Skin epidermis (tissue), 12 donors: Measurements from ENCODE around the gene C19orf25.

Experiments
- H3K27ac ChIP-seq, 21 experiments: fragments of 200-600 bp; sonication (generic) in 11 of 21; one replicate each; pipeline ENCODE4 v1.5.0; 2020; ENCODE audit warnings: mild to moderate bottlenecking in 3 of 21, inconsistent platforms in 2 of 21, moderate library complexity in 2 of 21
- H3K4me3 ChIP-seq, 7 experiments: fragments of 200-600 bp; sonication (generic) in 2 of 7; one replicate each; pipeline ENCODE4 v1.5.0; 2020; ENCODE audit warnings: inconsistent platforms in 2 of 7, mild to moderate bottlenecking in 2 of 7, moderate library complexity in 1 of 7

The C19orf25 gene

DNA sequence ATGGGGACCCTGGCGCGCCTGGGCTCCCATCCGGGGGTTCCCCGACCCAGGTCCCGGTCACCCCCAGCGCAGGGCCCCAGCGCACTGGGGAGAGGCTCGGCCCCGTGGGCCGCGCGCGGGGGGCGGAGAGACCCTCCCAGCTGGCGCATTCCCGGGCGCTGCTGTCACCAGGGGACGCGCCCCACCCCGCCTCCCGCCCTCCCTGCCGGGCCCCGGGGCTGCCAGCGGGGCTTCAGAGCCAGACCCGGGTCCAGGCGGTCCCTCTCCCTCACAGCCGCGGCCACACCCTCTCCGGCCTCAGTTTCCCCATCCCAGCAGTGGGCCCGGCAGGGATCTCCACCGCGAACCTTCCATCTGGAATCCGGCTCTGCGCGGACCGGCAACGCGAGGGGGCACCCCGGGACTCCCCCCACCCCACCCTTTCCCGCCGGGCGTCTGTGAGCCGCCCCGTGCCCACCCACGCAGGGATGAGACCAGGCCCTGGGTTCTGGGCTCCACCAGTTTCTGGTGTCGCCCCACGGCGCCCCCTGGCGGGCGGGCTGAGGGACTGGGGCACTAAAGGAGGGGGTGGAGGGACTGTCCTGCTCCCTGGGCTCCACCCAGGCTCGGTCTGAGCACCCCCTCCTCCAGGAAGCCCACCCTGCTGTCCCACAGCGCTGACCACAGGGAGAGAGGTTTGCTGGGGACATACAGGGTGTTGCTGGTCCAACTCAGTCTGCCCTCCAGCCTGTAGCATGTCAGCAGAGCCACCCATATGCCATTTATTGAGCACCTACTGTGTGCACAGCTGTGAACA, 34.7 kb upstream of the C19orf25 start:
- Histone ChIP-seq H3K4me3 (peak overlapping the region; percentile 15 to 46 (median 40)), H3K27ac (peak overlapping the region in 9 of 21 experiments; percentile 19 to 80 (median 50))

DNA sequence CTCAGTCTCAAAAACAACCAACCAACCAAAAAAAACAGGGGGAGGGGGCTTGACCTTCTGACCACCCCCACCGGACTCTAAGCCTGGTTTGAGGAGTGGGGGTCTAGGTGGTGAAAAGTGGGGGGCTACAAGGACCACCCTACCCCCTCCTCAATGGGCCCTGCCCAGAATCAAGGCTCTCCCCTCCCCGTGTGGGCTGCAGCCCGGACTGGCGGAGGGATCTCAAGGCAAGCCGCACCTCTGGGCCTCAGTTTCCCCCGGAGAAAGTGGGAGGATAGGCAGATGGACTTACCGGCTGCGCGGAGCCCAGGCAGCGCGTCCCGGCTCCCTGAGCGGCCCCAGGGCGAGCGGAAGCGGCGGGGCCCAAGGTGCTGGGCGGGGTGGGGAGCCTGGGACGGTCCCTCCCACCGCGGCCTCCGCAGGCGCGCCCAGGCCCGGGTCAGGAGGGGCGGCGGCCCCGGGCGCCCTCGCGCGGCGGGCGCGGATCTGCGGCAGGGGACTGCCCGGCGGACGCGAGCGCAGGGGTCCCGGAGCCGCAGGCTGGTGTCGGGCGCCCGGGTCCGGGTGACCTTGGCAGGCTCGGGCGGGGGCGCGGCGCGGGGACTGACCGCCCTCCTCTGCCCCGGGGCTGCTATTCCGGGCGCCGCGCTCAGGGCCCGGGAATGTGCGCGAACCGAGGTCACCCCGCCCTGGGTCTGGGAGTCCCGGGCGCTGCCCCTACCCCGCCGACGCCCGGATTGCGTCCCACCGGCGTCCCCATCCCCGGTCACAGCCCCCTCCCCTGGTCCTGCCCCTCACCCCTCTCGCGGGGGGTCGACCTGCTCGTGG, 33.9 kb upstream of the C19orf25 start, which contains the start of gene ADAMTSL5:
ADAMTSL5 (minus strand) TSS at position 349 of the 828 bp plus-strand sequence. CDS start 2,076 bp downstream, outside the sequence.
- Histone ChIP-seq H3K27ac (peak within 1 kb of the TSS in 9 of 21 experiments; percentile 19 to 80 (median 50)), H3K4me3 (peak within 1 kb of the TSS; percentile 15 to 46 (median 40))

DNA sequence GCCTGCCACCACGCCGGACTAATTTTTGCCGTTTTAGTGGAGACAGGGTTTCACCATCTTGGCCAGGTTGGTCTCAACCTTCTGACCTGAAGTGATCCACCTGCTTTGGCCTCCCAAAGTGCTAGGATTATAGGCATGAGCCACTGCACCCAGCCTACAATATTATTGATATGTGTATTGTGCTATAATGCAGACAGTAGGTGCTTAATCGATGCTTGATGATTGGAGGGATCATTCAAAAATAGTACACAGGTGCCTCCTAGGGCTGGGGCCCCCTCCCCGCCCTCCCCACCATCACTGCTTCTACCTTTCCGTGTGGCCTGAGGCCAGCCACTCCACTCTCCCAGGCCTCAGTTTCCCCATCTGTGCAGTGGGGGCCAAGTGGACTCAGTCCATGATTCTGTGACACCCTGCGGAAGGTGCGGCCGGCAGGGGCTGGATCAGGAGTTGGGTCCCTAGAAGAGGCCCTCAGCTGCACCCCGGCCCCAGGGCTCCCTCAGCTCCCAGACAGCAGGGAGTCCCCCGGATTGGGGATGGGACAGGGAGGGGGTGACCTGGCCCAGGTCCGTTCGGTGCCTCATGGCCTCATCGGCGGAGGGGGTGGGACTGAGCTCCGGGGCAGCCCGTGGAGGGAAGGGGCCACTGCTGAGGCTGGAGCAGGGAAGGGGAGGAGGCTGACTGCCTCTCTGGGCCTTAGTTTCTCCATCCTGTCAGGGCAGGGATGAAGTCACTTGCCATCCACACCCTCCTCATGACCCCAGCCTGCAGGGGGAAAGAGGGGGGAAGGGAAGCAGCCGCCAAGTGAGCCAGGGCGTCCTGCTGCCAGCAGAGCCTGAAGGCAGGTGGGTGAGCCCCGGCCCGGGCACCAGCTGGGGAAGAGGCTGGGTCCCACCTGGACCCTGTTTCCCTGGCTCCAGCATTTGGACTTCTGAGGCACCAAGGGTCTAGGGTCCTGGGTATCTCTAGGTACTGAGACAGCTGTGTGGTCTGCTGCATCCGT, 32.6 kb upstream of the C19orf25 start:
- no peak overlapping the region for H3K27ac ChIP-seq
- no peak overlapping the region for H3K4me3 ChIP-seq

DNA sequence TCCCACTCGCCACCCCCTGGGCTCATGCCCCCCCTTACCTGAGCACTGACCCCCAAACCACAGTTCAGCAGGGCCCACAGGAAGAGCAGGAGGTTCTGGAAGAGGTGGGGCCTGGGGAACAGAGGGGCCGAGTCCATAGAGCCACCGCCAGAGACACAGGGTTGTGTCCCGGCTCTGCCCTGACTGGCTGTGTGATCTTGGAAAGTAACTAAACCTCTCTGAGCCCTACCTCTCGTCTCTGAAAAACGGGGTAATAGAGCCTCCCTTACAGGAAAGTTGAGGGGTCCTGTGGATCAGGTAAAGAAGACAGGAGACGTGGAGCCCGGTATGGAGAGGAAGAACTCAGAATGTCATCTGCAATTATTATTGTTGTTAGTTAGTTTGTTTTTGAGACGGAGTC, 31.8 kb upstream of the C19orf25 start:
- Histone ChIP-seq H3K27ac (peak overlapping the region in 1 of 21 experiments; percentile 10), H3K4me3 (no peak overlapping the region)

DNA sequence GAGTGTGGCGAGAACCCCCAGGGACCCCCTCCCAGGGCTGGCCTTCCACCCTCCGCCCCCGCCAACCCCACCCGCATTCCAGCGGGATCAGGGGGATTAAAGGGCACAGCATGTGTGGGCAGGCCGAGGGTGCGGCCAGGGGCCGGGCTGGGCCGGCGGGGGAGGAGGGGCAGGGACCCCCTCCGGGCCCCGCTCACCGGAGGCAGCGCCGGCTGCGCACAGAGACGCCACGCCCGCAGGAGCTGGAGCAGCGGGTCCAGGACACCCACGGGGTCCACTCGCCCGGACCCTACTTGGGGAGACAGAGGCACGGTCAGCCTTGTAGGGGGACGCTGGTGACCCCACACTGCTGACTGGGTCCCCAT, 31.4 kb upstream of the C19orf25 start:
- H3K4me3 ChIP-seq = no peak overlapping the region
- H3K27ac ChIP-seq = peak overlapping the region in 1 of 21 experiments; percentile 10

DNA sequence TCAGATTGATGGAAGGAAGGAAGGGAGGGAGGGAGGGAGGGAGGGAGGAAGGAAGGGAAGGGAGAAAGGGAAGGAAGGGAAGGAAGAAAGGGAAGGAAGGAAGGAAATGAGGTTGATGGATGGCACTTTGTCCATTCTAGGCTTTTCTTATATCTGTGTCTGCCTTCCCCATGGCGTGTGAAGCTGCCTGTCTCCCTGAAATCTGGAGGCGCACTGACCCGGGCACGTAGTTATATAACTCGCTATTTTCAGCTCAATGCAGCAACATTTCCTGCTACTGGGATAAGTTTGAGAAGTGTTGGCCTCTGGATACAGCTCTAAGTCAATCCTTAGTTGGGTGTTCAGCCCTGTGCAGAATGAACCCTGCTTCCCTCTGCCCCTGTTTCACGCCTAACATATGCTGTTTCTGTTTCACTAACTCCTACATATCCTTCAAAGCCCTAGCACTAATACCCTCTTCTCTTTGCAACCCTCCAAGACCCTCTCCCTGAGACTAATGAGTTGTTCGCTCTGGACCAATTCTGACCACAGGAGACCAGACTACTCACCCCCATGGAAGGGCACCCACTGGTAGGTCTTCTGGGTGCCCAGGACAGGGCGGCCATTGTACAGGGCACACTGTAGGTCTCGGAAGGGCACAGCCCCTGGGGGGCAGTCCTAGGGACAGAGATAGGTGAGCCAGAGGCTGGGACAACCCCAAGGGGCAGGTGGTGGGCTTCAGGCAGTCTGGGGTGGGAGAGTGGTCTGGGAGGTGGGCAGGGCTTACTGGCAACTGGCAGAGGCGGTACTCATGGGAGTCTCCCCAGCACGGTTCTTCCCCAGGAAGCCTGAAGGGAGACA, 30.8 kb upstream of the C19orf25 start:
- Histone ChIP-seq H3K4me3 (no peak overlapping the region), H3K27ac (peak overlapping the region in 1 of 21 experiments; percentile 10)

DNA sequence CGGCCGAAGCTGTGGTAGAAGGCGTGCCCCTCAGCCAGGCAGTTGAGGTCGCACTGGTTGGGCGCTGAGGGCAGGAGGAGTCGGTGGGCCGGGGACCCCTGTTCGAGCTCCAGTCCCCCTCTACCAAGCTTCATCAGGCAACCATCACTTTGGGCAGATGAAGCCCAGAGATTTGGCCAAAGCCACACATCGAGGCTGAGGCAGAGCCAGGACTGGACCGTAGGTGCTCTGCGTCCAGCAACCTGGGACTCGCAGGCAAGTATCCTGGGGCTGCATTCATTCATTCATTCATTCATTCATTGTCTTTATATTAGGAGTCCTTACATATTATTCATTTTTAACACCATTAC, 29.5 kb upstream of the C19orf25 start:
- H3K4me3 ChIP-seq = peak overlapping the region in 4 of 7 experiments; percentile 12 to 42 (median 36)
- H3K27ac ChIP-seq = peak overlapping the region in 7 of 21 experiments; percentile 34 to 71 (median 59)

DNA sequence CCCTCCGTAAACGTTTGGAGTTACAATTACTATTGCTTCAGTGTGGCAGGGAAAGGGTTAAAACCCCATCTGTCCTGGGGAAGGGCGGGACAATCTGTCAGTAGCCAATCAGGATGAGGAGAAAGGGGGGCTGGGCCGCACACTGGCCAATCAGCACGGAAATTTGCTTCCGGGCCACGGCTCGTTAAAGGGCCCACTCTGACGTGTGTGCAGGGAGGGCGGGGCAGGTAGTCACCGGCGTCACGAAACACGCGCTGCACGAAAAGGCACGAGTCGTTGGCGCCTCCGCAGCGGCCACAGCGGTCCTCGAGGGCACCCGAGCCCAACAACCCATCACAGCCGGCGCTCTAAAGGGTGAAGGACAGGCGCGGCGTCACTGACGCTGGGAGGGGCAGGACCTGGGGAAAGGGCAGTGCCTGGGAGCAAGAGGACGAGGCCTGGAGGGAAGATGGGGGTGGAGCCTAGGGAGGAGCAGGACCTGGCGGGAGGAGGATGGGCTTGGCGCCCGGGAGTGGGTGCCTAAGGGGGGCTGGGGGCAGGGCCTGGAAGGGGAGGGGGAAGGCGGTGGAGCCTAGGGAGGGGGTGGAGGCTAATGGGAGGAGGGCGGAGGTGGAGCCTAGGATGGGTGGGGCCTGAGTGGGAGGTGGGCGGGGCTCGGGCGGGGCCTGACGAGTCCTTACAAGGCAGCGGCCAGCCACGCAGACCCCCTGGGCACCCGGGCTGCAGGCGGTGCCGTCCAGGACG, 28.9 kb upstream of the C19orf25 start:
- H3K27ac ChIP-seq = peak overlapping the region in 15 of 21 experiments; percentile 25 to 77 (median 64)
- H3K4me3 ChIP-seq = peak overlapping the region in 6 of 7 experiments; percentile 12 to 42 (median 26)

DNA sequence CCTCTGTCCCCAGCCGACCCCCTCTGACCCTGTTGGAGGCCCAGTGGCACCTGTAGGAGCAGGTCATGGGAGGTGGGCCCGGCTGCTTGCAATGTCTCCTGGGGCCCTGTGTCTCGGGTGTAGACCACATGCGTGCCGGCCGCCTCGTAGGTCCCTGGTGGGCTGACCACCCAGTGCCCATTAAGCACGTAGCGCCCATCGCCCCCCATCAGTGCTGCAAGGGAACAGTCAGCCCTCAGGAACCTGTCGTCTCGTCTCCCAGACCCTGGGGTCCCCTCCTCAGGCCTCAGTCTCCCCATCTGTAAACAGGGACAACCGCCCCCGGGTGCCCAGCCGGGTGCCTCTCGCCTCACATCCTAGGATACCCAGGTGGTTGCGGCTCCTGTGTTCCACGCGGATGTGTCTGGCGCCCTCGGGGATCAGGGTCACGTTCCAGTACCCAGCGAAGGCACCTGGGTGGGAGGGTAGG, 28.2 kb upstream of the C19orf25 start:
- H3K4me3 ChIP-seq = peak overlapping the region in 1 of 7 experiments; percentile 39
- peak overlapping the region in 9 of 21 experiments; percentile 17 to 77 (median 59) for H3K27ac ChIP-seq

DNA sequence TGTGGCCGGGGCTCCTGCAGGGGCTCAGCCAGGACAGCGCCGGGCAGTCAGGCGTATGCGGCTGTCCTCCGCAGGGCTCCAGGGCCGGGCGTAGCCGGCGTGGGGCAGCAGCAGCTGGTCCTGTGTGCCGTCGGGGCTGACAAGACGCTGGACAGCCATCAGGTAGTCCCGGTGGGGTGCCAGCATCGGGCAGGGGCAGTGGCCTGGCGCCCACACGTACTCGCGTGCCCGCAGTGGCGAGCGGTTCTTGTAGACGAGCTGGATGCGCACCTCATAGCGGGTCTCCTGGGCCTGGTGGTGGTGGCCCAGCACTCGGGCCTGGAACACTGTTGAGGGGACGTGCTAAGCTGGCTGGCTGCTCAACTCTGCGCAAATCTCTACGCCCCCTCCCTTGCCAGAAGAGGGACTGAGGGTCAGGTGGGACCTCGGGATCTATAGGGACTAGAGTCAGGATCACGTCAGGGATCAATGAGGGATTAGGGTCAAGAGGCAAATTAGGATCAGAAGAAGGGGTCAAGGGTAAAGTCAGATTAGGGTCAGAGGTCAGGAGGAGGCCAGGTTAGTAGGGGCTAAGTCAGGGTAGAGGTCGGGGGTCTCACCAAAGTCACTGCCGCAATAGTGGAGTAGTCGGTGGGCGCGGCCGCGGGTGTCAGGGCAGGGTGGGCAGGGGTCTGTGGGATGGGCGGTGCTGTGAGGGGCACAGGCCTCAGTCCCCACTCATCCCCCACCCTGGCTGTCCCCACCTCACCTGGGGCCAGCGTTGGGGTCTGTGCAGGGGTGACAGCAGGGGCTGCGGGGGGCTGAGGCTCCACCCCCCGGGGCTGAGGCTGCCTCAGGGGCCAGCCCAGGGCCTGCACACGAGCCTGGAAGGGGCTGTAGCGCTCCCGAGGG, 27.2 kb upstream of the C19orf25 start:
- Histone ChIP-seq H3K4me3 (no peak overlapping the region), H3K27ac (no peak overlapping the region)

DNA sequence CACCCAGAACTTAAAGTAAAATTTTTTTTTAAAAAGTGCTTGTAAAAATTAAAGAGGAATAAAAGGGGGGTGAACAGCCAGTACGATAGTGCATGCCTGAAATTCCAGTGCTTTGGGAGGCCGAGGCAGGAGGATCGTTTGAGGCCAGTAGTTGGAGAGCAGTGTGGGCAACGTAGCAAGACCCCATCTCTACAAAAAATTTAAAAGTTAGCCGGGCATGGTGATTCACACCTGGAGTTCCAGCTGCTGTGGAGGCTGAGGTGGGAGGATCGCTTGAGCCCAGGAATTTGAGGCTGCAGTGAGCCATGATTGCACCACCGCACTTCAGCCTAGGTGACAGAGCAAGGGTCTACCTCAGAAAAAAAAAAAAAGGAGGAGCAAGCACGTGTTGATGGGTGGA, 26.0 kb upstream of the C19orf25 start:
- no peak overlapping the region for H3K4me3 ChIP-seq
- no peak overlapping the region for H3K27ac ChIP-seq

DNA sequence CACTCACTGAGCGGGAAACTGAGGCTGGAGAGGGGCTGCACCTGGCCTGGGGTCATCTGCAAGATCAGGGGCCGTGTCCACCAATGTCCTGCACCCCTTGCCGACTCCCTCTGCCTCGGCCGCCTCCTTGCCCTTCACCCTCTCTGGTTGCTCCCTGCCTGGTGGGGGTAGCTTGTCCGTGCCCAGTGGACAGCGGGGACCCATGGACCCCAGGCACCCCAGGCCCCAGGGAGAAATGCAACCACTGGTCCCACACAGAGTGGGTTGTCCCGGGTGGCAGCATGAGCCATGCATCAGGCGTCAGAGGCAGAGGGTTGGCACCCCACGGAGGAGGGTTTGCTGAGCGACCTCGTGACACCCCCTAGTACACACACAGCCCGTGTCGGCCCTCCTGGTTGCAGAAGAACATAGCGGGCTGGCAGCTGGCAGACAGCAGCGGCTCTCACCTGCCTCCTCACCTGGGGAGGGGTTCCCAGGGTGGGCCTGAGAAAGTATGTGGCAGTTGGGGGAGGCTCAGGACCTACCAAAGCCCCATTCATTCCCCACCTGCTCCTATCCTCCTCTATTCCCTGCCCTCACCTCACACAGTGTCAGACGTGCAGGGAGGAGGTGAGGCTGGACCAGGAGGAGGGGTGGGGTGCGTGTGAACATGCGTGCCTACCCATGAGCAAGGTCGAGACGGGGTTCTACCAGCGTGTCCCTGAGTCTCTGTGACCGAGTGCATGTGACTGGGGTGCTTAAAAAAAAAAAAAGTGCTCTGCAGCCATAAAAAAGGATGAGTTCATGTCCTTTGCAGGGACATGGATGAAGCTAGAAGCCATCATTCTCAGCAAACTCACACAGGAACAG, 25.1 kb upstream of the C19orf25 start:
- Histone ChIP-seq H3K27ac (no peak overlapping the region), H3K4me3 (no peak overlapping the region)

DNA sequence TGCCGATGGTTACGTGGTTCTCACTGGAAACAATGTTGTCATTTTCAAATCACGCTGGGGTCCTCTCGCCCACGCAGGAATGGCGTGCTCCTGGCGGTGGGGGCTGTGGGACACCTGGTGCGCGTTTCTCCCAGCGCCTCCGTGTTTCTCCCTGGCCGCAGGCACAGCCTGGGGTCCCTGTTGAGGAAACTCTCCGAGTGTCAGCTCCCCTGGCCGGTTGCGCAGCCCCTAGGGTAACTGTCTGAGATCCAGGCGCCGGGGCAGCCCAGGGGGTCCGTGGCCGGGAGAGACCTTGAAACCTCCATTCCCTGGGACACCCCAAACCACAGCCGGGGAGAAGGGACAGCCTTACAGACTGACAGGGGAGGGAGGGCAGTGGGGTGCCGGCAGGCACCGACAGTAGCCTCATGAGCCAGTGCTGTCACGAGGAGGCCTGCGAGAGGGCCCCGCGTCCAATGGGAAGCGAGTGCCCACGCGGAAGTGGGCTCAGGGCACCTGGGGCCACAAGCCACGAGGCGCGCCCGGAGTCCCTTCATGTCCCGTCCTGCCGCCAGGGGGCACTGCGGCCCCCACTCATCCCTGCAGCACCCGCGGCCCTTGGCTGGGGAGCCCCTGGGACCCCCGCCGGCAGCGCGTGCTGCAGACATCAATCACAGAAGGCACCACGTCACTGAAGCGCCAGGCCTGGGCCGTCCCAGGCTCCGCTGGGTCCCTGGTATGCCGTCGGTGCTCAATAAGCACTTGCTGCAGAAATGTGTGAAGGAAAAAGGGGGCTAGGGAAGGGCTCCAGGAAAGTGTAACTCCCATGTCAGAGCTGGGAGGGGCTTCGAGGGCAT, 24.3 kb upstream of the C19orf25 start:
- no peak overlapping the region for H3K27ac ChIP-seq
- H3K4me3 ChIP-seq = no peak overlapping the region

DNA sequence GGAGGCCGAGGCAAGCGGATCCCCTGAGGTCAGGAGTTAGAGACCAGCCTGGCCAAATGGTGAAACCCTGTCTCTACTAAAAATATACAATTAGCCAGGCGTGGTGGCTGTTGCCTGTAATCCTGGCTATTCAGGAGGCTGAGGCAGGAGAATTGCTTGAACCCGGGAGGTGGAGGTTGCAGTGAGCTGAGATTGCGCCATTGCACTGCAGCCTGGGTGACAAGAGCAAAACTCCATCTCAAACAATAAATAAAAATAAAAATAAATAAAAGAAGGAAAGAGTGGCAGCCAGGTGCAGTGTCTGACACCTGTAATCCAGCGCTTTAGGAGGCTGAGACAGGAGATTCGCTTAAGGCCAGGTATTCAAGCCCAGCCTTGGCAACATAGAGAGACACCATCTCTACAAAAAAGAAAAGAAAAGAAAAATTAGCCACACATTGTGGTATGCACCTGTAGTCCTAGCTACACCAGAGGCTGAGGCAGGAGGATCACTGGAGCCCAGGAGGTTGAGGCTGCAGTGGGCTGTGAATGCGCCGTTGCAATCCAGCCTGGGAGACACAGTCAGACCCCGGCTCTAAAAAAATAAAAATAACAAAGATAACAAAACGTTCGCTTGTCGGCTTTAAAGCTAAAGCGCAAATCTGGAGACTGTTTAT, 23.5 kb upstream of the C19orf25 start:
- Histone ChIP-seq H3K27ac (no peak overlapping the region), H3K4me3 (no peak overlapping the region)

DNA sequence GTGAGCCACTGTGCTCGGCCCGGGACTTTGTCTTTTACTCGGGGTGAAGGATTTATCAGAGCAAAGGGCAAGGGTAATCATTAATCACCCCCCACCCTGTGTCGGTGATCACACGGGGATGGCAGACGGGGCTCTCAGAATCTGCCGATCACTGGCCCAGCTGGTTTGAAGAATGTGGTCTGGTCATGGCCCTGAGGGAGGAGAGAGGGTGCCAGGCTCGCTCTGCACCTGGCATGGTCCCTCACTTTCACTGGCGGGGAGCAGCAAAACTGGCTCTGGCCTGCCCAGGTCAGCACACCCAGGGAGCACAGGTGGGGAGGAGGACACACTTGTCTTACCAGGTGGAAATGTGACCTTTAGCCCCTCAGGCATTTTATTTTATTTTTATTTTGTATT, 22.2 kb upstream of the C19orf25 start:
- no peak overlapping the region for H3K27ac ChIP-seq
- no peak overlapping the region for H3K4me3 ChIP-seq
